ENCODE results near the gene B3GNT7. TPM values are rescaled to one million over a fixed set of nuclear protein-coding genes. Genes with fewer than 3 reads are reported as not detected.
"Not testable (repeated sequence)": the region's sequence is repeated elsewhere in the genome, so short reads cannot be mapped to it uniquely, and the experiment has no call there.

Gene B3GNT7
- total and polyA plus RNA-seq, 2 of the 8 experiments (the other 6 are each of a cell fraction or from before 2014, with no cell fraction given), result 26.4 to 73.1 TPM

DNA sequence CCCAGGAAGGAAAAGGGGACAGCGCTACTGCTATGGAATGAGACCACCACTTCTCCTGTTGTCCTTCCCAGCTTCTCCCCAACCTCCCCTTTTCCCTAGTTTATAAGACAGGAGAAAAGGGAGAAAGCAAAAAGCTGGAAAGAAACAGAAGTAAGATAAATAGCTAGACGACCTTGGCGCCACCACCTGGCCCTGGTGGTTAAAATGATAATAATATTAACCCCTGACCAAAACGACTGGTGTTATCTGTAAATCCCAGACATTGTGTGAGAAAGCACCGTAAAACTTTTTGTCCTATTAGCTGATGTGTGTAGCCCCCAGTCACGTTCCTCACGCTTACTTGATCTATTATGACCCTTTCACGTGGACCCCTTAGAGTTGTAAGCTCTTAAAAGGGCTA, 5.2 kb downstream of the B3GNT7 start:
- H3K9ac ChIP-seq (replicated peaks in 1 of 4; ENCODE audit: extremely low read depth in 1 of 4, low read depth in 3 of 4, low read length in 3 of 4); H3K56ac ChIP-seq (replicated peaks; ENCODE audit: insufficient read length, low read depth, low read length); H2BK20ac ChIP-seq (ENCODE audit: low read length); H2BK5ac ChIP-seq (ENCODE audit: low read depth, low read length); H4K5ac ChIP-seq (ENCODE audit: insufficient read length, low read depth, low read length); H3K9me3 ChIP-seq (ENCODE audit: insufficient read depth in 2 of 2, low read depth in 1 of 2, low read length in 1 of 2); H2BK15ac ChIP-seq (ENCODE audit: low read length); H2BK12ac ChIP-seq (ENCODE audit: low read depth, low read length); FAIRE-seq; DNase-seq (ENCODE audit: low read depth in 1 of 2, low spot score in 2 of 2); H3K27ac ChIP-seq (ENCODE audit: low read depth, low read length); H4K20me1 ChIP-seq (replicated peaks in 1 of 2; ENCODE audit: control insufficient read depth in 1 of 2, insufficient read depth in 2 of 2, low read length in 2 of 2); H3K14ac ChIP-seq (ENCODE audit: insufficient read length); H3K79me1 ChIP-seq (ENCODE audit: low read depth, low read length); H2AFZ ChIP-seq (ENCODE audit: low read length); H3K18ac ChIP-seq (ENCODE audit: extremely low read depth, low read length); H3K27me3 ChIP-seq (replicated peaks in 1 of 4; ENCODE audit: control insufficient read depth in 3 of 4, extremely low read depth in 1 of 4, insufficient read depth in 3 of 4, low read length in 3 of 4); H3K23me2 ChIP-seq (ENCODE audit: low read depth, low read length); H3K23ac ChIP-seq (ENCODE audit: insufficient read length); H3K4me3 ChIP-seq (ENCODE audit: extremely low read depth in 1 of 4, insufficient read depth in 2 of 4, low read depth in 3 of 4, low read length in 4 of 4); H4K91ac ChIP-seq (replicated peaks; ENCODE audit: insufficient read length, low read length); H2BK120ac ChIP-seq (replicated peaks; ENCODE audit: low read depth, low read length); H3K4ac ChIP-seq (replicated peaks; ENCODE audit: insufficient read length, low read depth, low read length); H2AK5ac ChIP-seq (ENCODE audit: low read depth, low read length); H4K8ac ChIP-seq (ENCODE audit: extremely low read depth, insufficient read depth, low read length): not testable (repeated sequence)
- peaks cover 0 to 13% (median 10%) of the 10 kb centered on the region in 4 experiments; a peak in 6 of 7 replicates for H3K4me1 ChIP-seq (replicated peaks in 1 of 4; ENCODE audit: control insufficient read depth in 3 of 4, insufficient read depth in 4 of 4, low read length in 3 of 4)
- ChIA-PET POLR2A (ENCODE audit: partially characterized antibody) (interaction anchor here (0.9 to 2.6 kb wide), 5 partner anchors 10 to 61 kb away, joined by 3 to 17 read pairs (median 7); no protein-coding TSS in a partner anchor), CTCF (ENCODE audit: partially characterized antibody) (interaction anchor here (0.7 to 29.5 kb wide), 23 partner anchors 11 to 255 kb away, joined by 3 to 617 read pairs (median 5); no protein-coding TSS in a partner anchor)
- 0 out of 4 replicates have a peak overlapping the region, but pooled peaks of 1 of the 2 experiments have one; percentile 20 for H3K4me2 ChIP-seq (ENCODE audit: insufficient read depth in 1 of 2, low read depth in 2 of 2, low read length in 2 of 2)
- H3K79me2 ChIP-seq (ENCODE audit: control insufficient read depth in 1 of 2, insufficient read depth in 2 of 2, low read length in 2 of 2), result peaks cover 0 to 29% of the 10 kb centered on the region in 2 experiments; a peak in 2 of 4 replicates
- H3K36me3 ChIP-seq (ENCODE audit: control insufficient read depth in 2 of 4, insufficient read depth in 4 of 4, low read length in 3 of 4), result peaks cover 0 to 18% (median 10%) of the 10 kb centered on the region in 4 experiments; a peak in 4 of 8 replicates
- 0 out of 4 replicates have a peak, but pooled peaks of 1 of the 2 experiments have one; percentile 1 for TF ChIP-seq RAD21 (IDR thresholded peaks at IDR 0.05 in 1 of 2, conservative IDR thresholded peaks at IDR 0.05 in 1 of 2; ENCODE audit: low read depth in 2 of 2, low read length in 2 of 2)
- 69% methylated on average over 8 of the region's 8 CpGs; no CpG with 5 or more reads in 1 of the 2 experiments for WGBS, 2 experiments (ENCODE audit: extremely low coverage in 1 of 2, insufficient coverage in 1 of 2, insufficient read length in 1 of 2, insufficient replicate concordance in 2 of 2, low coverage in 1 of 2, low lambda C conversion rate in 2 of 2, missing lambda C conversion rate in 1 of 2)
